NCI-H345 (cell line): Measurements from ENCODE around the gene TMCO1.
"Not testable (repeated sequence)": the region's sequence is repeated elsewhere in the genome, so short reads cannot be mapped to it uniquely, and the experiment has no call there.

Source experiments
- DNase-seq: peaks from one replicate; lab custom pipeline; 2025; lab: John Stamatoyannopoulos, UW

The TMCO1 gene

GRCh38 chr1:165686971-165687433 lies 81.7 kb downstream of the TMCO1 start:
- no peak for DNase-seq

- no peak for DNase-seq
Observed at GRCh38 chr1:165686121-165686970, 82.3 kb downstream of the TMCO1 start.

GRCh38 chr1:165683848-165684485 lies 84.7 kb downstream of the TMCO1 start:
- no peak for DNase-seq

- not testable (repeated sequence) for DNase-seq
Observed at GRCh38 chr1:165680773-165681172, 87.9 kb downstream of the TMCO1 start.

- DNase-seq: no peak
Observed at GRCh38 chr1:165680303-165680702, 88.4 kb downstream of the TMCO1 start.

- DNase-seq: no peak
Observed at GRCh38 chr1:165679282-165680036, 89.2 kb downstream of the TMCO1 start.

- DNase-seq: no peak
Observed at GRCh38 chr1:165678509-165678908, 90.2 kb downstream of the TMCO1 start.
